SU-DHL-6 (cell line): Measurements from ENCODE around the gene UBXN10.

Experiments
- EZH2phosphoT487 ChIP-seq: fragments of 200-600 bp; sonication (generic), shearing (Covaris generic); conservative IDR thresholded peaks from 2 replicates; pipeline ENCODE4 v1.6.1; 2018; ENCODE audit warnings: mild to moderate bottlenecking, antibody characterized with exemption, low read length, moderate library complexity, mixed read lengths
- TF ChIP-seq, protein P1 (sequence below): fragments of 200-600 bp; sonication (generic); IDR thresholded peaks from one replicate; pipeline ENCODE4 v1.5.1; 2017; ENCODE audit warnings: antibody characterized with exemption, mild to moderate bottlenecking, low read length, moderate library complexity; ENCODE audit not compliant: insufficient read depth, poor library complexity, severe bottlenecking

DNA sequence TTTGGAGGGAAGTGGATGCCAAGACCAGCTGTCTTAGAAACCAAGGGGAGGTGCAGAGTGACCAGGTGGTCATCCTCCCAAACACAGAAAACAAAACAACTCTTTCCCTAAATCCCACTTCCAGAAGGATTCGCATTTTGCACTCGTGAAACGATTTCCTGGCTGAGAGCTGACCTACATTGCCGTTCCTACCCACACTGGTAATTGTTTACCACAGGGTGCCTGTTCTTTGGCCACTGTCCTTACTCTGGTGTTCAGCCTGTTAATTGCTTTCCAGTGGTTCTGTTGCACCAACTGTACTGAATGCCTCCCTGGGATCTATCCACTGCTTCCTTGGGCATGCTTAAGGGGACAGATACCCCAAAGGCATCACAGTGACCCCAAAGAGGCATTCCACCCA lies 23.6 kb downstream of the UBXN10 start:
- TF ChIP-seq, protein P1, sequence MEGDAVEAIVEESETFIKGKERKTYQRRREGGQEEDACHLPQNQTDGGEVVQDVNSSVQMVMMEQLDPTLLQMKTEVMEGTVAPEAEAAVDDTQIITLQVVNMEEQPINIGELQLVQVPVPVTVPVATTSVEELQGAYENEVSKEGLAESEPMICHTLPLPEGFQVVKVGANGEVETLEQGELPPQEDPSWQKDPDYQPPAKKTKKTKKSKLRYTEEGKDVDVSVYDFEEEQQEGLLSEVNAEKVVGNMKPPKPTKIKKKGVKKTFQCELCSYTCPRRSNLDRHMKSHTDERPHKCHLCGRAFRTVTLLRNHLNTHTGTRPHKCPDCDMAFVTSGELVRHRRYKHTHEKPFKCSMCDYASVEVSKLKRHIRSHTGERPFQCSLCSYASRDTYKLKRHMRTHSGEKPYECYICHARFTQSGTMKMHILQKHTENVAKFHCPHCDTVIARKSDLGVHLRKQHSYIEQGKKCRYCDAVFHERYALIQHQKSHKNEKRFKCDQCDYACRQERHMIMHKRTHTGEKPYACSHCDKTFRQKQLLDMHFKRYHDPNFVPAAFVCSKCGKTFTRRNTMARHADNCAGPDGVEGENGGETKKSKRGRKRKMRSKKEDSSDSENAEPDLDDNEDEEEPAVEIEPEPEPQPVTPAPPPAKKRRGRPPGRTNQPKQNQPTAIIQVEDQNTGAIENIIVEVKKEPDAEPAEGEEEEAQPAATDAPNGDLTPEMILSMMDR, result no peak
- no peak for TF ChIP-seq EZH2phosphoT487
